CD1c-positive myeloid dendritic cell (primary cell): ENCODE measurements around the gene PRIM2.
"Not testable (repeated sequence)": the region's sequence is repeated elsewhere in the genome, so short reads cannot be mapped to it uniquely, and the experiment has no call there.

Source experiments
- DNase-seq: peaks from one replicate; pipeline ENCODE4 v3.0.0-alpha.2; 2016; ENCODE audit errors: extremely low spot score

Gene PRIM2

DNA sequence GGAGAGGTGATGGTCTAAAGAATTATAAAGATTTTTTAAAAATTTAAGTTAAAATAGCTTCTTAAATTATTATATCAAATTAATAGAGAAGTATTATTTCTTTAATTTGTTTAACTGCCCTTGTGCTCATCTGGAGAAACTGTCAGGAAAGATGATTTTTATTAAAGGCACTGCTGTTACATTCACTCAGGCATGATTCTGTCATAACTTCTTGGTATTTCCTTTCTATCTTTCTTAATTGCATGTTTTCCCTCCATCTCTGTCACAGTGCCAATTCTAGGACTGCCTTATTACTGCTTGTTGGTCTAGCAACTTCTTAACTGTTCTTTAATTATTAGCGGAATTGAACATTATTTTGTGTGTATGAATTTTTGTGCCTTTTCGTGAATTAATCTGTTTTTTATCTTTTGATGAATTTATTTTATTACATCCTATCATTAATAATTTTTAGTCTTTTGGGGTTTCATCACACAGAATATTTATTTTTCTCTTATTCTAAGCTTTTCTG is 47.7 kb downstream of the PRIM2 start:
- DNase-seq, result not testable (repeated sequence)

DNA sequence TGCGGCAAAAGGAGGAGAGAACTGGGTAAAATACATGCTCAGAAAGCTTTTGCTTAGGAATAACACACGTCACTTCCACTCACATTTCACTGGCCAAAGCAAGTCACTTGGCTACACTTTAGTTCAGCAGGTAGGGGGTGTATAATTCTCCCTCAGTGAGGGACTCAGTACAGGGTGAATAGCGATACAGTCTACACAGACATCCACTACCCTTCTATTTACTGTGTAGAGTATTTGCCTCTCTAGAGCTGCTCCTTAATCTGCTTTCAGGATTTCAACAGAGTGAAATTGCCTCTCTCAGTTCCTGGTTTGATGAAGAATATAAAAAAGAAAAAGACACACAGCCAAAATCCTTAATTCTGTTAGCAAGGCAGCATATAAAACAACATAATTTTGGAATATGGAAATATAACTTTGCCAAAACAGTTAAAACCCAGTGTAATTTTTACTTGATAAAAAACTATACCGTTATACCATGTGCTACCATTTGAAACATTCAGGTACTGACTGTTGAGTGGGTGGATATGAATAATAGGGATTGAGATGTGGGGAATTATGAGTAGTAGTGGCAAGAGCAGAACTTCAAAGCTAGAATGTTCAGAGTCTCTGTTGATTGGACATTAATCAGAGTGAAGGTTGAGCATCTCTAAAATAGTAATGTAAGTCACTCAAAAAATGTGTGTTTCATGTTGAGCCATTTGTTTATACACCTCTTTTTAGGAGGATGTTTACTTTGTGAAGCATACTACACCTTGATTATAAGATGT is 51.7 kb downstream of the PRIM2 start:
- not testable (repeated sequence) for DNase-seq

DNA sequence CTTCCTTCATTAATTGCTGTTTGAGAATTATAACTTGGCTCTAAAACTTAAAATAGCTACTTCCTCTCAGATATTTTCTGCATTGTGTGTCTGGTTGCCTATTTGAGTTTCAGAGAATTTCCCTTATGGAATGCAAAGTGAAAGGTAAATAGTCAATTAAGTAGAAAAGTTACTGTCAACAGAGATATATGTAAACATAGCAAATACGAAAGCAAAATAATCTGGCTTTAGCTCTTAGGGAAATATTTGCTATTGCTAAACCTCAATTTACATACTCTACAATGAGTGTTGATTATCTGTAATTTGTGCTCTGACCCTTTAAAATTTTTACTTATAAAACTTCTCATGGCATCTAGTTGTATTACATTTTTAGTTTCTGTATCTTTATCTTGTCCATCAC is 54.3 kb downstream of the PRIM2 start:
- not testable (repeated sequence) for DNase-seq

DNA sequence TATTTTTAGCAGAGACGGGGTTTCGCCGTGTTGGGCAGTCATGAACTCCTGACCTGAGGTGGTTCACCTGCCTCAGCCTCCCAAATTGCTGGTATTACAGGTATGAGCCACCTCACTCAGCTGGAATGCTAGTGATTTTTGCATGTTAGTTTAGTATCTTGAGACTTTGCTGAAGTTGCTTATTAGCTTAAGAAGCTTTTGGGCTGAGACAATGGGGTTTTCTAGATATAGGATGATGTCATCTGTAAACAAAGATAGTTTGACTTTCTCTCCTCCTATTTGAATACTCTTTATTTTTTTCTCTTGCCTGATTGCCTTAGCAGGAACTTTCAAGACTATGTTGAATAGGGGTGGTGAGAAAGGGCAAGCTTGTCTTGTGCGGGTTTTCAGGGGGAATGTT is 57.3 kb downstream of the PRIM2 start:
- DNase-seq, result not testable (repeated sequence)

DNA sequence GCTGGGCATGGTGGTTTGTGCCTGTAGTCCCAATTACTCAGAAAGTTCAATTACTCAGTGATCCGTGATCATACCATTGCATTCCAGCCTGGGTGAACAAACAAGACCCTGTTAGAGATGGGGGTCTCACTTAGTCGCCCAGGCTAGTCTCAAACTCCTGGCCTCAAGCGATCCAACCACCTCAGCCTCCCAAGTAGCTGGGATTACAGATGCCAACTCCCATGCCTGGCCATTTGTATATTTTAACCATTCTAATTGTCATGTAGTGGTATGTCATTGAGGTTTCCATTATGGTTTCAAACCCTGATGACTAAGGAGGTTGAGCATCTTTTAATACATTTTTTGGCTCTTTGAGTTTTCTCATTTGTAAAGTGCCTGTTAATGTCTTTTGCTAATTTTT is 58.7 kb downstream of the PRIM2 start:
- not testable (repeated sequence) for DNase-seq

DNA sequence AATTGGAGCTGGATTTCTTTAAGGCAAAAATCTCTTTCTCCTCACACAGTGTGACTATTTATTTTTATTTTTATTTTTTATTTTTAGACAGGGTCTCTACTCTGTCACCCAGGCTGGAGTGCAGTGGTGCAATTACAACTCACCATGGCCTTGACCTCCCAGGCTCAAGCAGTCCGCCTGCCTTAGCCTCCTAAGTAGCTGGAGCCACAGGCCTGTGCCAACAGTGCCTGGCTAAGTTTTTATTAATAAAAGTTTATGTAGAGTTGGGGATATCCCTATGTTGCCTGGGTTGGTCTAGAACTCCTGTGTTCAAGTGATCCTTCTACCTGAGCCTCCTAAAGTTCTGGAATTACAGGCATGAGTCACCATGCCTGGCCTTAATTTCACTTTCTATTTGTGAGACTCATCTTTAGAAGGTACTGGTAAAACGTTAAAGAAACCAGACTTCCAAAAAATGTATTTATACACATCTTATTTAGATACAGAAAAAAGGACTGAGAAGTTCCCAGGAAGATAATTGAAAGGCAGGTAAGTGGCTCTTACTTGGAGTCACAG is 71.7 kb downstream of the PRIM2 start:
- DNase-seq, result not testable (repeated sequence)

DNA sequence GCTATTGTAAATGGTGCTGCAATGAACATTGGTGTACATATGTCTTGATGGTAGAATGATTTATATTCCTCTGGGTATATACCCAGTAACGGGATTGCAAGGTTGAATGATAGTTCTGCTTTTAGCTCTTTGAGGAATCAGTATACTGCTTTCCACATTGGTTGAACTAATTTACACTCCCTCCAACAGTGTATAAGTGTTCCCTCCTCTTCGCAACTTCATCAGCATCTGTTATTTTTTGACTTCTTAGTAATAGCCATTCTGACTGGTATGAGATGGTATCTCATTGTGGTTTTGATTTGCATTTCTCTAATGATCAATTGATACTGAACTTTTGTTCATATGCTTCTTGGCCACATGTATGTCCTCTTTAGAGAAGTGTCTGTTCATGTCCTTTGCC is 73.4 kb downstream of the PRIM2 start:
- not testable (repeated sequence) for DNase-seq

DNA sequence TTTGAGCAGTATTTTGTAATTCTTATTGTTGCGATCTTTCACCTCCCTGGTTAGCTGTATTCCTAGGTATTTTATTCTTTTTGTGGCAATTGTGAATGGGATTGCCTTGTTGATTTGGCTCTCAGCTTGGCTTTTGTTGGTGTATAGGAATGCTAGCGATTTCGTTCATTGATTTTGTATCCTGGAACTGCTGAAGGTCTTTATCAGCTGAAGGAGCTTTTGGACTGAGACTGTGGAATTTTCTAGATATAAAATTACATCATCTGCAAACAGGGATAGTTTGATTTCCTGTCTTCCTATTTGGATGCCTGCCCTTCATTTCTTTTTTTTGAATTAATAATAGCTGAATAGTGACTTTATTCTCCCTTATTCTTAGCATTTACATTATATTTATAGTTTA is 74.6 kb downstream of the PRIM2 start:
- not testable (repeated sequence) for DNase-seq

DNA sequence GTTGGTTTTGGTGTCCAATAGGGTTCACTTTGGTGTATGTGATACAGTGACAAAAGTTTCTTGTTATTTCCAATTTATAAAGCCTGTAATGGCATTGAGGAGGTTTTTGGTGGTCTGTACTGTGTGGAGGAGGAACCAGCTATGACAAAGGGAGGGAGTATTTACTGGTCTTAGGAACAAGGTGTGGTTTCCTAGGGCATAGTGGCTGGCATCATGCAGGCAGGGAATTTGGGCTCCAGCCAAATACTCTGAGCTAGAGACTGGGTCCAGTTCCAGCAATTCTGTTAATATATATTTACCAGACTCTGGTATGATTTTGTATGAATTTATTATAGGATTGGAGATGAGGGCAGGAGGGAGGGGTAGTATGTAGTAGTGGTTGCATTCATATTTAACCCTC is 101.9 kb downstream of the PRIM2 start:
- DNase-seq, result not testable (repeated sequence)

DNA sequence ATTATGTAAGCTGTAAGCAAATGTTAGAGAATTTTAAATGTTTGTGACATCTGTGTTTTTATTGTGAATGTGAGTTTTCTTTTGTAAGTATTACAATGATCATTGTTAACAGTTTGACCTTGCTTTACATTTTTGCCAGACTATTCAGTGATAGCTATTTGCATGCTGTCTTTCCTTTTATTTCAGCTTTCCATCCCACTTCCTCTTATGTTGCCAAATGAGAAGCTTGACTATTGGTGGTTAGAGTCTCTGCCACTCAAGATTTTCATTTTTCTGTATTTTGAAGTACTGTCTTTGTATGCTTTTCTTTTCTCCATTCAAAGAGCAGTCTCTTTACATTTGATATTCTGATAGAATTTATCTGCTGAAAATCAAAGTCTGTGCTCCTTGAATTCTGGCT is 104.1 kb downstream of the PRIM2 start:
- DNase-seq, result no peak

DNA sequence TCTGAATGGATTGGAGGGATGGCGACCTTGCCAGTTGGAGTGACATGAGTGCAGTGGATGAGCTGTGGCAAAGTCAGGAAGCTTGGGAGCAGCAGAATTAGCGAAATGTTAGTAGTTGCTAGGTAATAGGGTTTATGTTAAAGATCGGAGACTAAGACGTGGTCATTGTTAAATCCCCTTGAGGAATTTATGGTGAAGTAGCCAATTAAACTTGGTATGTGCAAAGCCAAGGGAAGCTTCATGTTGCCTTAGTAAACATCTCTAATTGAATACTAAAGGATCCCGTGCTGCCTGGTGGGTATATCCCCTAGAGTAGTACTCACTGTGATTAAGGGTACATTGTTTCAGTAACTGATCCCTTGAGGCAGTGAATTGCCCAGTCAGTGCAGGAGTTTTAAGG is 106.0 kb downstream of the PRIM2 start:
- no peak for DNase-seq

DNA sequence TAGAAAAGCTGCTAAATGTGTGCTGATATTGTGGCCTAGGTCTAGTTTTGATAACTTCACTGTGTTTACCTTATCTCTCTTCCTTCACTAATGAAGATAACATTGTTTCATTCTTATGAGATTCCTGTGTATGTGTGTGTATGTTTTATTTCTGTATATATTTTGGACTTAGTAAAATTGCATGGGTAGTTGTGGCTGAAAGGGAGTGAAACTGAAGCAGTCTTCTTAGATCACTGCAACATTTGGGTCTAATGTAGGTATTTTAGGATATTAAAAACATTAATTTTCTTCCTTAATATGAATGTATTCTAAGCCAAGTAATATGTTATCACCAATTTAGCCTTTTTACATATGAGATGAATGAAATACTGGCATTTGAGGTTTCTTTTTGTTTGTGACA is 114.3 kb downstream of the PRIM2 start:
- DNase-seq, result not testable (repeated sequence)

DNA sequence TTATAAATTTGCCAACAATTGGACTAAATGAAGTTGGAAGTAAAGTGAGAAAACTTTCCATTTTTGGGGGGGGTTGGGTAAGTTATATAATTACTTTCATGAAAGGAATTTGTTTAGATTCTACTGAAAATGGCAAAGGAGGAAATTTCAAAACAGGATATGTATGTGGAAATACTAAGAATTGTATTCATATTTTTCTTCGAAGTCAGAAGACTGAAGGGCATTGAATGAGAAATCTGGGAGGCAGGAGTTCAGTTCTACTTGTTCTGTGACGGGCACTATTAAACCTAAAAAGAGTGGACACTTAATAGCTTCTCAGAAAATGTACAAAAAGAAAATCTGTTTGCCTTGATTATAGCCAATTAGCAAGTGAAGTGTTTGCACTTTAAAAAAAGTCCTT is 114.7 kb downstream of the PRIM2 start:
- DNase-seq, result no peak

DNA sequence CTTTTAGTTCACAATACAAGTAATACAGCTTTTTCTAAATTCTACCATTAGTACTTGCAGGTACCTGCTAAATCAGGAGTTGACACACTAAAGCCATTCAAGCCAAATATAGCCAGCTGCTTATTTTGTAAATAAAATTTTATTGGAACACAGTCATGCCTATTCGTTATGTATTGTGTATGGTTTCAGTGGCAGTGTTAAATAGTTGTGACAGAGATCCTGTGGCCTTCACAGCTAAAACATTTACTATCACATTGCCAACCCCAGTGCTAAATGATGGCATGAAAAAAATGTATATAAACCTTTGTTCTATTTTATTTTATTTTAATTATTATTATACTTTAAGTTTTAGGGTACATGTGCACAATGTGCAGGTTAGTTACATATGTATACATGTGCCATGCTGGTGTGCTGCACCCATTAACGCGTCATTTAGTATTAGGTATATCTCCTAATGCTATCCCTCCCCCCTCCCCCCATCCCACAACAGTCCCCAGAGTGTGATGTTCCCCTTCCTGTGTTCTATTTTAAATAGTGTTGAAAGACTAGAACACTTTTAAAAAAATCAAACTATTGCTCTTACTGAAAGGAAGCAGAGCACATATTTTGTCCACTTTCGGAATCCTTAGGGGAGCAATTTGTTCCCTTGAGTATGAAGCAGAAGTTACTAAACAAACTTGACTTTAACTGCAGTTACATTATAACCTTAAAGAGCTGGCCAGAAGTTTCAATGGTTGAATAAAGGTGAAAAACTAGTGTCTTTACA is 115.7 kb downstream of the PRIM2 start:
- no peak for DNase-seq

DNA sequence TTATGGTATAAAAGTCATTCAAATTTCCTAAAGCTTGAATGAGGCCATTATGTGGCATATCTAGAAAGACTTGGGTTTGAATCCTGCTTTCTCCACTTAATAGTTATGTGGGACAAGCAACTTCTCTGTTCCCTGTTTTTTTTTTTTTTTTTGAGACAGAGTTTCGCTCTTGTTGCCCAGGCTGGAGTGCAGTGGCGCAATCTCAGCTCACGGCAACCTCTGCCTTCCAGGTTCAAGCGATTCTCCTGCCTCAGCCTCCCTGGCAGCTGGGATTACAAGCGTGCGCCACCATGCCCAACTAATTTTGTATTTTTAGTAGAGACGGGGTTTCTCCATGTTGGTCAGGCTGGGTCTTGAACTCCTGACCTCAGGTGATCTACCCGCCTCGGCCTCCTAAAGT is 116.4 kb downstream of the PRIM2 start:
- DNase-seq, result not testable (repeated sequence)

DNA sequence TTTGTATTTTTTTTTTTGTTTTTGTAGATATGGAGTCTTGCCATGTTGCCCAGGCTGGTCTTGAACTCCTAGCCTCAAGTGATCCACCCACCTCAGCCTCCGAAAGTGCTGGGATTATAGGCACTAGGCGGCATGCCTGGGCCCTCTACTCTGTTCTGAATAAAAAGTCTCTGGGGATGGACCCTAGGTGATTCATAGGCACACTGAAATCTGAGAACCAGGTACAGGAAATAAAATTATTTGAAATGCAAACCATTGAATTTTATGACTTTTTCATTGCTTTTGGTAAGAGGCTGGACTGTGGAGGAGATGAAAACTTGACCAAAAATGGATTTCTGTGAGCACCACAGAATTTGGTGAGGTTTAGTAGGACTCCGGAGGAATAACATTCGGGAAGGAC is 117.5 kb downstream of the PRIM2 start:
- no peak for DNase-seq

DNA sequence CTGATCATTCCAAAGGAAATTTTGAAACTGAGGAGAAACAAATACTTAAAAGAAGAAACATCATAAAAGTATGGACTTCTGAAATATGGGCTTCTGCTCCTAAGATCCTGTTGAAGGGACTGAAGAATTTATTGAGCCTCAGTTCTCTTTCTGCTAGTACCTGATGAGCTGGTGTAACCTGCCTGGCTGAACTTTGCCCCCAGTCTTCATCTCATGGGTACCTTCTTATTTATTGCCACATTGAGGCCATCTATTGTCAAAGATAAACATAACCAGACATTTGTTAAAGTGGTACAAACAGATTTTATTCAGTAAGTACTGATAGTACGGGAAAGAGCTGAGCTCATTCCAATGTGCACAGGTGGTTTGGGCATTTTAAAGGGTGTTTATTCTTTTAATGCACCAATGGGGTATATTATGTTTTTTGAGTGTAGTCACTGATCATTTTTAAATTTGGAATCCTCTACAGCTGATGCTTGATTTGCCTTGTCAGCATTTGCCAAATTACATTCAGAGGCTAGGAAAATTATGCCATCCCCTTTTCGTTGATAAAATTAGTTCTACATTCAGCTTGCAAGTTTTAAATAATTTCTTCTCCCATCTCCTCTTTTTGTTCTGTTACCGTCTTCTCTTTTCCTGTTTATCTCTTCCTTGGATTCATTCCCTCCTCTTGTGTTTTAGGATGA is 118.2 kb downstream of the PRIM2 start:
- DNase-seq, result no peak

DNA sequence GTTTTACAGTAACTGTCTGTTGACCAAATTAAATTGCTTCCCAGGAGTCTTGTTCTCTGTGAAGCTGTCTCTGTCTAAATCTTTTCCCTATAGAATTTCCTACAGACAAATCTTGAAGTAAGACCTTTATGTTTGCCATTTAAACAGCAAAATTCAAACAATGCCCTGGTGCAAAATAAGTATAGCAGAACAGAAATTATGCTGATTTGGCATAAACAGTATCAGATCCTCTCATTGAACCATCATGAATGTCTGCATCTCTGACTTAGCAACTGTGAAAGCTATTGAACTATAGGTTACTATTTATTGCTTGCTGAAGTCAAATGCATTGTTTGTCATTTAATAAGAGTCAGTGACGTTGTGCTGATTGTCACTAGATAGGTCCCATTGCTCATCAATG is 123.3 kb downstream of the PRIM2 start:
- DNase-seq, result not testable (repeated sequence)

DNA sequence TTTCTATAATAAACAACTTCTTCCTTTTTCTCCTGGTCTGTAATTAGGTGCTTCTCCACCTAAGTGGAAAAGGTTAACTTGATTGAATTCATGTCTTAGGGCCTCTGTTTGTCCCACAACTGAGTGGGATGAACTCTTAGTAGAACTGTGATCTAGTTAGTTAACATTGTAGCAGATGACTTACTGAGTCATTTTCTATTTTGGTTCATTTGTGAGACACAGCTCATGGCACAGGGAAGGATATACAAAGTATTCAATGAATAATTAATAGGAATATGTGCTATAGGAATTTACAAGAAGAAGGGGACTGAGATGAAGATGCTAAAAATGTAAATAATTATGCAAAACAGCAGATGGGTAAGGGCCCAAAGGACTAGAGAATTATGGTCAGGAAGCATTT is 124.7 kb downstream of the PRIM2 start:
- not testable (repeated sequence) for DNase-seq

DNA sequence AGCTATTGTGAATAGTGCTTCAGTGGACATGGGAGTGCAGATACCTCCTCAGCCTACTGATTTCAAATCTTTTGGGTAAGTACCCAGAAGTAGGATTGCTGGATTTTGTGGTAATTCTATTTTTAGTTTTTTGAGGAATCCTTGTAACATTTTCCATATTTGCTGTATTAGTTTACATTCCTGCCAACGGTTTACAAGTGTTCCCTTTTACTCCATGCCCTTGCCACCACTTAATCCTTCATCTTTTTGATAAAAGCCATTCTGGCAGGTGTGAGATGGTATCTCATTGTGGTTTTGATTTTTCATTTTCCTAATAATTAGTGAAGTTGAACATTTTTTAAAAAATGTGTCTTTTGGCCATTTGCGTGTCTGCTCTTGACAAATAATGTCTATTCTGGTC is 125.8 kb downstream of the PRIM2 start:
- DNase-seq, result not testable (repeated sequence)

DNA sequence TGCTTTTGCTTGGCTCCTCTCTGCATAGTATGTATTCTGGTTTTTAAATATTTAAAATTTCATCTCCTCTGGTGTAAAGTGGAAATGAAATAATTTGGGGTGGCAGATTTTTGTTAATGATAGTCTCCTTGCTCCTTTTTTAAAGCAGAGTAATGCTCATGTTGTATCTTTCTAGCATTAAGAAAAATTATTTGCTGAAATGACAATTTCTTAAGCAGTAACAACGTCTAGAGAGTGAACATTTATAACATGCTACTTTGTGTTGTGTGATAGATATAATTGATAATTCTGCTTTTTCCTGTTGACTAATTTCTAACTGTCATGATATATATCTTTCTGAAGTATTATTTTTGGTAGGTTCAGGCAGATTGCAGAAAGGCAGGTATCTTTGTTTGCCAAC is 127.4 kb downstream of the PRIM2 start:
- not testable (repeated sequence) for DNase-seq

DNA sequence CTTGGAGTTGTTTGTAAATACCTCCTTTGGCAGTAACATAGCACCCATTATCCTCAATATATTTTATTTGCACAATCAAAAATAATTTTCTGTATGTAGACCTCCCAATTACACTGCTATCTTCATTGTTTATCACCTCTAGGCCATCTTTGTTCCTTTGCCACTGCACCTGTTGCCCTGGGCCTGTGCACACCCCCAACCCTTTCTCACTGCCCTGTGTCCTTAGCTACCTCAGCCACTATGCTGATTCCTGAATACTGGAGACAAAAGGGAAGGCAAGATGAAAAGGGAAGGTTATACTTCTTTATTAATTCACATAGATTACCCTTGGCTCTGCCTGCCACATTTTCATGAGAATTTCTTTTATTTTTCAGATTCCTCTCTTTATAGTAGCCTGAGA is 127.9 kb downstream of the PRIM2 start:
- not testable (repeated sequence) for DNase-seq
